HepG2 (cell line): ENCODE measurements around the gene HOXD12. TPM values are rescaled to one million over a fixed set of nuclear protein-coding genes. Genes with fewer than 3 reads are reported as not detected.
A peak's percentile ranks its signal among the peaks of the same experiment; 100 is the strongest.

Source experiments
- ATAC-seq: fragments of 200-7000 bp; cut with Tn5 transposase; 3 replicates; pipeline ENCODE4 v1.9.1; 2020; ENCODE audit warnings: mild to moderate bottlenecking, moderate library complexity
- BruUV-seq: library from RNA; stranded (reverse); fragments of 400-500 nt; replicated peaks from 2 replicates; lab custom pipeline; 2021; lab: Mats Ljungman, UMichigan
- CTCF ChIA-PET: fragments of 300-600 bp; formaldehyde crosslinking; extraction: SDS; loops from one replicate; lab custom pipeline; 2021; ENCODE audit warnings: low total read pairs, inconsistent platforms, low intra/inter-chr PET ratio; lab: Yijun Ruan, JAX
- POLR2A ChIA-PET: fragments of 350-600 bp; sonication (Branson Sonifier 250); formaldehyde crosslinking; loops from one replicate; lab custom pipeline; 2020; ENCODE audit warnings: antibody characterized with exemption, inconsistent platforms; lab: Yijun Ruan, JAX
- DNase-seq: peaks from one replicate; pipeline ENCODE4 v3.0.0-alpha.2; 2015; ENCODE audit warnings: low spot score
- FAIRE-seq: peaks from 3 replicates; lab custom pipeline; 2011; peaks lifted over from hg19 to GRCh38; lab: Jason Lieb, UNC
- H2AFZ ChIP-seq: one replicate; pipeline ENCODE4 v1.6.1; 2011; ENCODE audit warnings: low read length, inconsistent platforms
- H3K27ac ChIP-seq: fragments of 300-600 bp; 3 replicates; pipeline ENCODE4 v1.8.0; 2011; ENCODE audit warnings: mixed run types, mild to moderate bottlenecking, mixed read lengths, low read length, inconsistent platforms; ENCODE audit not compliant: insufficient read depth; ENCODE audit errors: extremely low read length
- H3K27me3 ChIP-seq, 2 experiments: fragments of 200-600 bp in 1 of 2; 2 replicates in 1 of 2; 3 replicates in 1 of 2; pipeline versions ENCODE4 v1.6.0 to v1.8.0; 2011; ENCODE audit warnings: low read length in 2 of 2, mild to moderate bottlenecking in 2 of 2, moderate library complexity in 2 of 2, inconsistent platforms in 1 of 2; ENCODE audit not compliant: insufficient read depth in 2 of 2, control insufficient read depth in 1 of 2
- H3K36me3 ChIP-seq, 2 experiments: fragments of 200-600 bp in 1 of 2; replicated peaks in 1 of 2; 2 replicates in 1 of 2; 3 replicates in 1 of 2; pipeline versions ENCODE4 v1.5.1 to v1.8.0; 2011; ENCODE audit warnings: low read length in 2 of 2, inconsistent platforms in 1 of 2; ENCODE audit not compliant: insufficient read depth in 2 of 2, control insufficient read depth in 1 of 2
- H3K4me1 ChIP-seq: 2 replicates; pipeline ENCODE4 v1.5.1; 2012; ENCODE audit warnings: low read length, inconsistent platforms; ENCODE audit not compliant: insufficient read depth
- H3K4me2 ChIP-seq: 2 replicates; pipeline ENCODE4 v1.6.0; 2011; ENCODE audit warnings: low read depth, low read length, inconsistent platforms
- H3K4me3 ChIP-seq, 3 experiments: fragments of 200-600 bp in 1 of 3; sonication (generic), shearing (Covaris generic) in 1 of 3; replicated peaks in 1 of 3; 2 replicates each; pipeline ENCODE4 v1.5.1; 2011 to 2016; ENCODE audit warnings: low read length in 3 of 3, inconsistent platforms in 2 of 3, low read depth in 2 of 3, mild to moderate bottlenecking in 2 of 3, control low read depth in 1 of 3, mixed read lengths in 1 of 3; ENCODE audit not compliant: insufficient read depth in 1 of 3
- H3K79me2 ChIP-seq: one replicate; pipeline ENCODE4 v1.6.1; 2011; ENCODE audit warnings: low read length, inconsistent platforms; ENCODE audit not compliant: insufficient read depth
- H3K9ac ChIP-seq: 2 replicates; pipeline ENCODE4 v1.6.0; 2011; ENCODE audit warnings: mild to moderate bottlenecking, low read depth, low read length, inconsistent platforms; ENCODE audit not compliant: insufficient read depth
- H3K9me3 ChIP-seq: 2 replicates; pipeline ENCODE4 v1.5.1; 2012; ENCODE audit warnings: mild to moderate bottlenecking, low read length
- H4K20me1 ChIP-seq: 2 replicates; pipeline ENCODE4 v1.6.0; 2011; ENCODE audit warnings: inconsistent platforms, mild to moderate bottlenecking, low read length, moderate library complexity; ENCODE audit not compliant: insufficient read depth
- EZH2 ChIP-seq: conservative IDR thresholded peaks from 2 replicates; pipeline ENCODE4 v1.6.1; 2012; ENCODE audit warnings: mild to moderate bottlenecking, low read depth, low read length, moderate library complexity
- KLF15 ChIP-seq: sonication (generic); formaldehyde crosslinking; IDR thresholded peaks from 2 replicates; pipeline ENCODE4 v1.8.1; 2023; ENCODE audit warnings: borderline replicate concordance, mild to moderate bottlenecking, inconsistent platforms, missing genetic modification reagents, mixed read lengths
- MAFK ChIP-seq, 2 experiments: IDR thresholded peaks in 1 of 2; conservative IDR thresholded peaks in 1 of 2; 2 replicates each; pipeline ENCODE4 v1.6.1; 2011; ENCODE audit warnings: improper control_type of control experiment in 2 of 2, low read length in 2 of 2
- PHB2 ChIP-seq: fragments of 450-650 bp; IDR thresholded peaks from 2 replicates; pipeline ENCODE4 v1.6.1; 2018; ENCODE audit not compliant: partially characterized antibody
- ZNF629 ChIP-seq: sonication (generic); formaldehyde crosslinking; conservative IDR thresholded peaks from 2 replicates; pipeline ENCODE4 v1.5.0; 2020; ENCODE audit warnings: missing genetic modification reagents
- WGBS: methylation state at CpG from one replicate; pipeline ENCODE4 v1.1.6; 2017; ENCODE audit warnings: low lambda C conversion rate; 5-methylcytosine and 5-hydroxymethylcytosine counted together
- in situ Hi-C: cut with HindIII; loops from 2 replicates; pipeline ENCODE4 v1.10.0; 2017; ENCODE audit warnings: low pct_unique_long_range_greater_than_20kb; ENCODE audit not compliant: extremely low pct_ligation_motif_present
- intact Hi-C: fragments of 100-400 bp; cut with micrococcal nuclease; formaldehyde crosslinking; loops from one replicate; pipeline ENCODE4 v1.10.0; 2022; ENCODE audit not compliant: unreplicated experiment
- polyA plus RNA-seq, 8 experiments: library from polyadenylated mRNA; depleted of rRNA in 3 of 8; stranded (reverse) in 7 of 8; unstranded in 1 of 8; fragments of >200 nt; fragmentation: Illumina TruSeq in 4 of 8; extraction: Trizol in 4 of 8; gene quantifications; 2 replicates each; pipeline versions ENCODE4 v1.2.1 to v1.2.3, GENCODE V29; 2011 to 2016; ENCODE audit warnings: low read depth in 4 of 8, missing spikeins in 1 of 8, mixed read lengths in 1 of 8; ENCODE audit not compliant: insufficient read depth in 1 of 8
- total RNA-seq, 5 experiments: library from RNA; depleted of rRNA; stranded (reverse); fragments of >200 nt; fragmentation: Illumina TruSeq; extraction: Trizol; gene quantifications; 2 replicates each; pipeline ENCODE4 v1.2.3, GENCODE V29; 2016; ENCODE audit warnings: low read depth in 1 of 5

Gene HOXD12
- total and polyA plus RNA-seq, 2 of the 13 experiments (the other 11 are each of a cell fraction or from before 2014, with no cell fraction given): not detected

DNA sequence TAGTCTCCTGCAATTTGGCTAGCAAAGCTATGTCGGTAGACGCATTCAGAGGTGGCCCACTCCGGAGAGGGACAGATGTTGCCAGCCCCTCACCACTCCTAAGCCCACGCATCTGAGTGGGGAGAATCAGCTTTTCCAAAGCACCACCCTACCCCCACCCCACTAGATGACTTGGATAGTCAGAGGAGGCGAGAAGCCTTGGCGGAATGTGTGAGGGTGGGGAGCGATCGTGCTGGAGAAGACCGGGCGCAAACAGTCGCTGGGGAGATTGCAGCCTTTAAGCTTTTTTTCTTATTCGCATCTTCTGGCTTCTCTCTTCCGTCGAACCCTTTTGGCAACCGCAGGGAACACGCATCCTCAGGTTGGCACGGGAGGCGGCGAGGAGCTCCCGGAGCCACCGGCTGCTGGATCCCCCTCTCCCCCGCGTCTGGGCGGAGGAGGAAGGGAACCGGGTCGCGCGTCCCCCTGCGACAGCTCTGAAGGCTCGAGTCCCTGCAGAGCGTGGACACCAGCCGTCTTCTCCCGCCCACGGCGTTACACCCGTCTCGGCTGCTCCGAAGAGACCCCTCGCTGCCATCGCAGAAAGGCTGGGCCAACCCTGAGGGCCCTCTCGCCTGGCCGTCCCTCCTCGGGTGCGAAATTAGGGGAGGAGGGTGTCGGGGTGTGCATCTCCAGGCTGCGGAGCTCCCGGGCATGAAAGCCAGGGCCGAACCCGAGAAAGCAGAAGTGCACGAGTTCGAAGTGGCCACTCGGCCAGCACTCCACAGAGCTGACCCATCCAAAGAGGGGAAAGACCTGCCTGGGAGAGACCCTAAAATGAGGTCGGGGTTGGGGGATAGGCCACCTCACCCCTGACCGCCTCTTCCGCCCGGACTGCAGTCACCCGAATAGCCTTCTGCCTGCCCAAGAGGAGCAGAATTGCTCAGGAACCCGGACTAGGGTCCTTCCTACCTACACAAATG lies 28.0 kb upstream of the HOXD12 start:
- Histone ChIP-seq H3K36me3 (no peaks in the 10 kb centered on the region), H4K20me1 (no peaks in the 10 kb centered on the region), H3K9ac (no peak overlapping the region), H3K27ac (no peak overlapping the region), H3K4me3 (no peak overlapping the region), H2AFZ (no peak overlapping the region), H3K4me1 (no peaks in the 10 kb centered on the region), H3K27me3 (peaks cover 20 to 98% of the 10 kb centered on the region in 2 experiments), H3K4me2 (no peak overlapping the region), H3K9me3 (no peaks in the 10 kb centered on the region), H3K79me2 (no peaks in the 10 kb centered on the region)
- TF ChIP-seq KLF15 (CRISPR knock-in tag) (no peak), EZH2 (peak; percentile 73; the same call in 1 of the 2 replicates)
- DNase-seq (no peak), ATAC-seq (no peak), FAIRE-seq (no peak)
- ChIA-PET CTCF (no interaction called here), POLR2A (no interaction called here)
- no TSS peak for BruUV-seq
- 46% methylated on average over 58 of the region's 58 CpGs for WGBS
- in situ Hi-C loops (no loop called here), intact Hi-C loops (no loop called here)

- no peak for TF ChIP-seq MAFK (conservative IDR thresholded peaks at IDR 0.05 in 1 of 2, IDR thresholded peaks at IDR 0.05 in 1 of 2; ENCODE audit: low read length in 2 of 2)
- TF ChIP-seq ZNF629 (CRISPR knock-in tag): peak; percentile 44; the same call in 1 of the 2 replicates
- TF ChIP-seq PHB2: no peak
- no TSS peak for BruUV-seq
- H3K4me2 ChIP-seq: no peak overlapping the region
- H3K4me3 ChIP-seq: no peak overlapping the region
- H3K27me3 ChIP-seq: peaks cover 18 to 98% of the 10 kb centered on the region in 2 experiments
- DNase-seq (no peak), FAIRE-seq (no peak), ATAC-seq (no peak)
- H3K27ac ChIP-seq: no peak overlapping the region
- intact Hi-C loops: no loop called here
- POLR2A ChIA-PET: no interaction called here
- H3K9me3 ChIP-seq: no peaks in the 10 kb centered on the region
- H4K20me1 ChIP-seq: no peaks in the 10 kb centered on the region
- in situ Hi-C loops: no loop called here
- no peaks in the 10 kb centered on the region for H3K4me1 ChIP-seq
- H3K79me2 ChIP-seq: no peaks in the 10 kb centered on the region
- 46% methylated on average over 5 of the region's 5 CpGs for WGBS
- CTCF ChIA-PET: no interaction called here
- H2AFZ ChIP-seq: no peak overlapping the region
- H3K9ac ChIP-seq: no peak overlapping the region
- H3K36me3 ChIP-seq: no peaks in the 10 kb centered on the region
Measured at GRCh38 chr2:176072292-176072669, 27.3 kb upstream of the HOXD12 start.
